Fibroblast of pulmonary artery (primary cell): ENCODE measurements around the gene CDH12.

Source experiments
- DNase-seq: peaks from one replicate; pipeline ENCODE4 v3.0.0-alpha.2; 2010; ENCODE audit warnings: low read depth
- H3K4me3 ChIP-seq: replicated peaks from 2 replicates; pipeline ENCODE4 v1.5.1; 2011; ENCODE audit warnings: low read depth, mild to moderate bottlenecking, control low read depth, low read length, moderate library complexity
- TF ChIP-seq, protein P1 (sequence below): IDR thresholded peaks from 2 replicates; pipeline ENCODE4 v1.5.1; 2011; ENCODE audit warnings: mild to moderate bottlenecking, control low read depth, low read length, inconsistent platforms; ENCODE audit errors: missing control alignments

The CDH12 gene

DNA sequence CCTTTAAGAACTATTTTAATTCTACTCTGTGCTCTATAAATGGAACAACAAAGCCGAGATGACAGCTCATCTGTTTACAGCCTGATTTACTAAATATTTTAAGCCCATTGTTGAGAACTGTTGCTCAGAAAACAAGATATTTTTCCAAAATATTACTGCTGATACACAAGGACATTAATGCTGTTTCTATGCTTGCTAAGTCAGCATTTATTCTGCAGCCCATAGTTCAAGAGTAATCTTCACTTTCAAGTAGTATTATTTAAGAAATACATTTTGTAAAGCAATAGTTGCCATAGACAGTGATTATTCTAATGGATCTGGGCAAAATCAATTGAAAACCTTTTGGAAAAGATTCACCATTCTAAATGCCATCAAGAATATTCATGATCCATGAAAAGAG is 208.3 kb downstream of the CDH12 start:
- TF ChIP-seq, protein P1, sequence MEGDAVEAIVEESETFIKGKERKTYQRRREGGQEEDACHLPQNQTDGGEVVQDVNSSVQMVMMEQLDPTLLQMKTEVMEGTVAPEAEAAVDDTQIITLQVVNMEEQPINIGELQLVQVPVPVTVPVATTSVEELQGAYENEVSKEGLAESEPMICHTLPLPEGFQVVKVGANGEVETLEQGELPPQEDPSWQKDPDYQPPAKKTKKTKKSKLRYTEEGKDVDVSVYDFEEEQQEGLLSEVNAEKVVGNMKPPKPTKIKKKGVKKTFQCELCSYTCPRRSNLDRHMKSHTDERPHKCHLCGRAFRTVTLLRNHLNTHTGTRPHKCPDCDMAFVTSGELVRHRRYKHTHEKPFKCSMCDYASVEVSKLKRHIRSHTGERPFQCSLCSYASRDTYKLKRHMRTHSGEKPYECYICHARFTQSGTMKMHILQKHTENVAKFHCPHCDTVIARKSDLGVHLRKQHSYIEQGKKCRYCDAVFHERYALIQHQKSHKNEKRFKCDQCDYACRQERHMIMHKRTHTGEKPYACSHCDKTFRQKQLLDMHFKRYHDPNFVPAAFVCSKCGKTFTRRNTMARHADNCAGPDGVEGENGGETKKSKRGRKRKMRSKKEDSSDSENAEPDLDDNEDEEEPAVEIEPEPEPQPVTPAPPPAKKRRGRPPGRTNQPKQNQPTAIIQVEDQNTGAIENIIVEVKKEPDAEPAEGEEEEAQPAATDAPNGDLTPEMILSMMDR: no peak
- H3K4me3 ChIP-seq: no peak overlapping the region
- DNase-seq: no peak

DNA sequence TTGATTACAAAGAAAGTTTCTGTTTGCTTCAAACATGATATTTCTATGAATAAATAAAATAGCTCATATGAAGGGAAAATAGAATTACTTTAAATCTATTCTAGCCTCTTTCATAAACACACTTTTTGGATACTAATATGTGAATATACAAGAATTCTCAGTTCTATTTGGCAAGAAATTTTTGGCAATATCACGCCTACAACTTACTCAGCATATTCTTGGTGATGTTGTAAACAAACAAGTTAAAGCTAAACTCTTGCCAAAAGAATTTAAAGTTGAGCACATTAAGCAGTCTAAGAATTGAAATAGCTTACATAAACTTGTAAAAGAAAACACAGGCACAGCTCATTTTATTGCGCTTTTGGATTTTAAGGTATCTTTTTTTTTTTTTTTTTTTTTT is 209.8 kb downstream of the CDH12 start:
- TF ChIP-seq, protein P1: no peak
- no peak overlapping the region for H3K4me3 ChIP-seq
- DNase-seq: no peak

DNA sequence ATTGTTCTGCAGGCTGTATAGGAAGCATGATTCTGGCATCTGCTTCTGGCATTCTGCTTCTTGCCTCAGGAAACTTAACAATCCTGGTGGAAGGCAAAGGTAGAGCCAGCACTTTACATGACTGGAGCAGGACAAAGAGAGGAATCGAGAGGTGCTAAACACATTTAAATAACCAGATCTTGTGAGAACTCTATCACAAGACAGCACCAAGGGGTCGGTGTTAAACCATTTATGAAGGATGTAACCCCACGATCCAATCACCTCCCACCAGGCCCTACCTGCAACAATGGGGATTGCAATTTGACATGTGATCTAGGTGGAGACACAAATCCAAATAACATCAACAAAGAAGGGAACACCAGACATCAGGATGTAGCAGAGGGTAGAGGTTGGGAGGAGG is 221.5 kb downstream of the CDH12 start:
- H3K4me3 ChIP-seq: no peak overlapping the region
- no peak for DNase-seq
- TF ChIP-seq, protein P1: no peak

DNA sequence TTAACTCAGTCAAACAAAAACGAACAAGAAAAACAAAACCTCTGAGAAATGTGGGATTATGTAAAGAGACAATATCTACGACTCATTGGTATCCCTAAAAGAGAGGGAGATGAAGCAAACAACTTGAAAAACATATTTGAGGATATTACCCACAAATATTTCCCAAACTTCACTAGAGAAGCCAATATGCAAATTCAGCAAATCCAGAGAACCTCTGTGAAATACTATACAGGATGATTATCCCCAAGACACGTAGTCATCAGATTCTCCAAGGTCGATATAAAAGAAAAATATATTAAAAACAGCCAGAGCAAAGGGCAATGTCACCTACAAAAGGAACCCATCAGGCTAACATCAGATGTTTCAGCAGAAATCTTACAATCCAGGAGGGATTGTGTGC is 226.1 kb downstream of the CDH12 start:
- no peak for DNase-seq
- TF ChIP-seq, protein P1: no peak
- H3K4me3 ChIP-seq: no peak overlapping the region

DNA sequence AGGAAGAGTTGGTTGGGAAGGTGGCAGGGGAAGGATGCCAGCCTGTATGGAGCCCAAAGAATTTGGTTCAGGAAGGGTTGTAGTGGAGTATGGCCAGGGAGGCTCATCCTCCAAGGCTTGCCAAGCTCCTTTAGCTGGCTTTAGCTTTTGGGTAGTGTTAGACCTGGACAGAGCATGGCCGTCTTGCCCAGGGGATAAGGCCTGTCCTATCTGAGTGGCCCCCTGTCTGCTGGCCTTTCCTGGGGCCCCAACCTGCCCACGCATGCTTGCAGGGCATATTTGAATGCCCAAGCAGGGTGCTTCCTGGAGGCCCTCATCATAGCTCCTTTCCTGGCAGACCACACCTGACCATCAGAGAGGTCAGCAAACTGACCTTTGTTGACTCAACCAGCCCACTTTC is 227.7 kb downstream of the CDH12 start:
- H3K4me3 ChIP-seq: no peak overlapping the region
- TF ChIP-seq, protein P1: no peak
- DNase-seq: no peak

DNA sequence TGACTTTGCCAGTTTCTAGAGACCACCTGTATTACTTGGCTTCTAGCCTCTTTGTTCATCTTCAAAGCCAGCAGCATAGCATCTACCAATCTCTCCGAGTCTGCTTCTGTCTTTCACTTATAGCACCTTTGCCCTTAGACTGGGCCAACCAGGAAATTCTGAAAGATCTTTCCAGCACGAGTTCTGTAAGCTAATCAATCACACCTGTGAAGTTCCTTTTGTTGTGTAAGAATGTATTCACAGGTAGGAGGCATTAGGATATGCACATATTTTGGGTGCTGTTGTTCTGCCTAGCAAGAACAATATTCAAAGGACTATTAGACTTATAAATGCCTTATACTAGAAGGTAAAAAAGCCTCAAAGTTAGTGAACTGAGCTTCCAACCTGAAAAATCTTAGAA is 232.1 kb downstream of the CDH12 start:
- TF ChIP-seq, protein P1: no peak
- no peak for DNase-seq
- no peak overlapping the region for H3K4me3 ChIP-seq

DNA sequence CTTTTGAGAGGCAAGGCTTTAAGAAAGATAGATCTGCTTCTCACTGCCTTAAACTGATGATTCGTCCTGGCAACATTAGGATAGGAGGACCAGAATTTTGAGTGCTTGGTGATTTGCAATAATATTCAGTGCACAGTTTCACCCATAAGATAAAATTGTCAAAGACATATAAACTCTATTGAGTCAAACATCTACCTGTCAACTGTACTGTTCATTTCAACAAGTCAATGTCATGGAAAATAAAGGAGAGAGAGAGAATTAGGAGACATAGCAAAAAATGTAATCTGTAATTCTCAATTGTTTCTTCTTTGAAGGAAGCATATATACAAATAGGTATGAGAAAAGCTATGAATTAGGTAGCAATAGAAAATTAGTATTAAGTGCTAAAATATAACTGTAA is 237.2 kb downstream of the CDH12 start:
- DNase-seq: no peak
- TF ChIP-seq, protein P1: no peak
- no peak overlapping the region for H3K4me3 ChIP-seq
